WERI-Rb-1 (cell line): ENCODE data around the gene OR1D5.

Experiments
- DNase-seq: peaks from one replicate; pipeline ENCODE4 v3.0.0-alpha.2; 2020
- H3K27ac ChIP-seq: fragments of 250-450 bp; sonication (Bioruptor Pico); 2 replicates; pipeline ENCODE4 v1.5.1; 2020; ENCODE audit warnings: mild to moderate bottlenecking, moderate library complexity
- H3K27me3 ChIP-seq: fragments of 250-450 bp; sonication (Bioruptor Pico); 2 replicates; pipeline ENCODE4 v1.5.1; 2021; ENCODE audit warnings: mild to moderate bottlenecking, low read depth, moderate library complexity; ENCODE audit not compliant: insufficient read depth, severe bottlenecking
- H3K36me3 ChIP-seq: fragments of 250-450 bp; sonication (Bioruptor Pico); 2 replicates; pipeline ENCODE4 v1.5.1; 2020; ENCODE audit warnings: mild to moderate bottlenecking, moderate library complexity
- H3K4me3 ChIP-seq: 2 replicates; pipeline ENCODE4 v1.5.1; 2011; ENCODE audit warnings: low read depth, mild to moderate bottlenecking, control low read depth, low read length
- H3K9me3 ChIP-seq: fragments of 250-450 bp; sonication (Bioruptor Pico); 2 replicates; pipeline ENCODE4 v1.5.1; 2021; ENCODE audit warnings: mild to moderate bottlenecking, moderate library complexity; ENCODE audit not compliant: severe bottlenecking
- TF ChIP-seq, protein P1 (sequence below): IDR thresholded peaks from 2 replicates; pipeline ENCODE4 v1.5.1; 2011; ENCODE audit warnings: low read depth, mild to moderate bottlenecking, control low read depth, inconsistent platforms, low read length

The OR1D5 gene

DNA sequence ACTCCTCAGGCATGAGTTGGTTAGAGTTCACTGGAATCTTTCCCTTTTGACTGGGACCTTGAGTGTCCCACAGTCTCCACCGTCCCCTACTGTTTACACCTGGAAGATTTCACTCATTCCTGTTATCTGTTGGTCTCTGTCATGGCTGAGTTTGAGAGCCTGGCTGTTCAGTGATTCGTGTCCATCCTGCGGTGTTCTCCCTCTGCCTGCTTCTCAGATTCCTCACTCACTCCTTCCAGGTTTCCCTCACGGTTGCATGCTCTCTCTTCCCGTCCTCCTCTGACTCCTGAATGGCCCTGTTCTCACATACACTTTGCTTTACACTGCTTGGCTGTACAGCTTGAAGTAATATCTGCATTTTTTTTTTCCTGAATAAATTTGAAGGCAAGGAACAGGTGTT lies 24.5 kb downstream of the OR1D5 start:
- Histone ChIP-seq H3K9me3 (peaks cover 5% of the 10 kb centered on the region), H3K36me3 (no peaks in the 10 kb centered on the region), H3K27me3 (no peaks in the 10 kb centered on the region), H3K4me3 (no peak overlapping the region), H3K27ac (peak overlapping the region; percentile 16; the same call in 1 of the 2 replicates)
- TF ChIP-seq, protein P1, sequence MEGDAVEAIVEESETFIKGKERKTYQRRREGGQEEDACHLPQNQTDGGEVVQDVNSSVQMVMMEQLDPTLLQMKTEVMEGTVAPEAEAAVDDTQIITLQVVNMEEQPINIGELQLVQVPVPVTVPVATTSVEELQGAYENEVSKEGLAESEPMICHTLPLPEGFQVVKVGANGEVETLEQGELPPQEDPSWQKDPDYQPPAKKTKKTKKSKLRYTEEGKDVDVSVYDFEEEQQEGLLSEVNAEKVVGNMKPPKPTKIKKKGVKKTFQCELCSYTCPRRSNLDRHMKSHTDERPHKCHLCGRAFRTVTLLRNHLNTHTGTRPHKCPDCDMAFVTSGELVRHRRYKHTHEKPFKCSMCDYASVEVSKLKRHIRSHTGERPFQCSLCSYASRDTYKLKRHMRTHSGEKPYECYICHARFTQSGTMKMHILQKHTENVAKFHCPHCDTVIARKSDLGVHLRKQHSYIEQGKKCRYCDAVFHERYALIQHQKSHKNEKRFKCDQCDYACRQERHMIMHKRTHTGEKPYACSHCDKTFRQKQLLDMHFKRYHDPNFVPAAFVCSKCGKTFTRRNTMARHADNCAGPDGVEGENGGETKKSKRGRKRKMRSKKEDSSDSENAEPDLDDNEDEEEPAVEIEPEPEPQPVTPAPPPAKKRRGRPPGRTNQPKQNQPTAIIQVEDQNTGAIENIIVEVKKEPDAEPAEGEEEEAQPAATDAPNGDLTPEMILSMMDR = 0 out of 2 replicates have a peak, but pooled peaks have one; percentile 13
- peak; percentile 31 for DNase-seq

DNA sequence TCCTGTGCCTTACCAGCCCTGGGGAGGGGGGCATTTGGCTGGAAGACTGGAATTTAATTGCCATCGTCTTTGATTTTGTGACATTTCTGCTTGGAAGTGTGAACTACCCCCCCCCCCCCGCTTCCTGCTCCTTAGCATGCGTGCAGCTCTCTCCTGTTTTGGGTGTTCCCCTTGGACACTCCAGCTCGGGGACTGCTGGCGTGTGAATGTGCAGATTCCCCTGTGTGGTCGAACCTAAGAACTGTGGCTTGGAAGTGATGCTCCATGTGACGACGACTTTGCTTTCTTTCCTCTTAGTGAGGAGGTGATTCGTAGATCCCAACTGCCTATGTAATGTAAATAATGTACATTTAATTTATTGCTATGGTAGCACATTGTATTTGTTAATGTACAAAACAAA lies 26.1 kb downstream of the OR1D5 start:
- Histone ChIP-seq H3K36me3 (no peaks in the 10 kb centered on the region), H3K4me3 (no peak overlapping the region), H3K27me3 (no peaks in the 10 kb centered on the region), H3K27ac (no peak overlapping the region), H3K9me3 (no peaks in the 10 kb centered on the region)
- TF ChIP-seq, protein P1 = no peak
- no peak for DNase-seq

DNA sequence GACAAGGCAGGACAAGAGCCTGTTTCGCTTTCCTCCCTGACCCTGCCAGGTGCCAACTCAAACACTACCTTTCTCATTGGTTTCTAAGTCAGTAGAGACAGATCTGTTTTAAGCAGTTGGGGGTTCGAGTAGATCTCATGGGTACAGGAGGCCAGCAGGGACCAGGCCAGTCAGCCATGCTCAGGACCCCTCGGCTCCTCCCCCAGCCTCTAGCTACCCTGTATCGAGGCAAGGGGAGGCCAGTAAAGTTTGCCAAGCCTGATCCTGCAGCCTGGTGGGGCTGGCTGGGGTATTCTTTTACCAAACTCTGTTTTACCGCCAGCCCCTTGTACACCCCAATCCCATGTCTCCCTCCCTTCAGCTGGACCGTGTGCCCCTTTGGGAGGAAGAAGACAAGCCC lies 26.6 kb downstream of the OR1D5 start:
- no peaks in the 10 kb centered on the region for H3K9me3 ChIP-seq
- no peak overlapping the region for H3K27ac ChIP-seq
- H3K27me3 ChIP-seq = no peaks in the 10 kb centered on the region
- TF ChIP-seq, protein P1 = no peak
- H3K4me3 ChIP-seq = no peak overlapping the region
- DNase-seq = no peak
- no peaks in the 10 kb centered on the region for H3K36me3 ChIP-seq

DNA sequence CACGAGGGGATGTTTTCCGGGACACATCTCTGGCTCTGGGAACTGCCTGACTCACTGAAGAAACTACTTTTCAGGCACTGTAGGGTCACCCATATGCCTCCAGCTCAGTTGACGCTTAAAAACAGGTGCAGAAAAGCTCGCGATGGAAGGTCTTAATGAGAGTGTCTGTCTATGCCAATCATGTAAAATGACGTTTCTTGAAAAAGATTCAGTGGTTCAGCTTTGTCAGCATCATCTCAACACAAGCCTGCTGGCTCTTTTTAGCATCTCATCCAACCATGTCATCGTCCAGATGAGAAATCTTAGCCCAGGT lies 27.5 kb downstream of the OR1D5 start:
- Histone ChIP-seq H3K36me3 (peaks cover under 1% of the 10 kb centered on the region), H3K9me3 (no peaks in the 10 kb centered on the region), H3K4me3 (no peak overlapping the region), H3K27me3 (no peaks in the 10 kb centered on the region), H3K27ac (no peak overlapping the region)
- DNase-seq = no peak
- TF ChIP-seq, protein P1 = no peak

DNA sequence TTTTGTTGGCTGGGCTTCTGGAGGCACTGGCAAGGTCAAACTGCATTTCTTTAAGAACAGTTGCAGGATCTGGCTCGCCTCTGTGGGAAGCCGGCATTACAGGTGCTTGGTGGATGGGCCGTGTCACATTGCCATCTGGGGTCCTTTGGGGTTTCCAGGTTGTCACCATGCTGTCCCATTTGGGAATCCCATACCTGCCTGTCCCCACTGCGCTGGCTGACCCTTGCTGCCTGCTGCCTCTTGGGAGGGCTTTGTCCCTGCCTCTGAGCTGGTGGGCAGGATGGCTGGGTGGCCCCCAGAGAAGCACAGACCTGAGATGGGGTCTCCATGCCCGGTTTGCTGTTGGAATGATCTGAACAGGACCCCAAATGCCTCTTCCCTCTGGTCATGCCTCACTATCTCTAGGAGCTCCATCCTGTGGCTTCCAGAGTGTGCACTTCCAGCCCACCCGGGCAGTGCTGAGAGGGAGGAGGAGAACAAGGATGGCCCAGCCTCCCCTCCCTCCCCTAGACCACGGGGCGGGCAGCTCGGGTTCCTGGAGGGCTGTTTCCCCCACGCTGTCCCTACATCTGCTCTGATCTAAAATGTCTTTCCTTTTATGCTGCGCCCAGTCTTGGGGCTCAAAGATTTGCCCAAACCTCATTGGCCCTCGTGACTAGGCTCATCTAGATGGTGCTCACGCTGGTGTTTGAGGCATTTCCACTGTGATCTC lies 28.0 kb downstream of the OR1D5 start:
- Histone ChIP-seq H3K9me3 (no peaks in the 10 kb centered on the region), H3K27ac (no peak overlapping the region), H3K4me3 (no peak overlapping the region), H3K27me3 (no peaks in the 10 kb centered on the region), H3K36me3 (peaks cover 6% of the 10 kb centered on the region)
- DNase-seq = no peak
- TF ChIP-seq, protein P1 = no peak

DNA sequence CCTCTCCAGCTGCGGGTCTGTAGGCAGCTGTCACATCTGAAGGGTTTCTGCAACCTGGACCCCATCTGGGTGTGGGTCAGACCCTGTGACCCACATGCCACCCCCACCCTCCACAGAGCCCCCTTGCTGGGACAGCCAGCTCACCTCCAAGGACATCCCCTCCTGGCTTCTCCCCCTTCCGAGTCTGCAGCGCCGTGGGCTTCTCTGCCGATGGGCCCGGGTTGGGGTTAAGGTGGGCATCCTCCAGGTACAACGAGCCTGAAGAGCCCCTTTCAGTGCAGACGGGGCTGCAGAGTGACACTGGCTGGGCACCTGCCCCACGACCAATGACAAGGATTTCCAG lies 28.9 kb downstream of the OR1D5 start:
- no peak for DNase-seq
- Histone ChIP-seq H3K9me3 (no peaks in the 10 kb centered on the region), H3K4me3 (no peak overlapping the region), H3K27ac (no peak overlapping the region), H3K36me3 (peaks cover 10% of the 10 kb centered on the region), H3K27me3 (no peaks in the 10 kb centered on the region)
- TF ChIP-seq, protein P1 = no peak
